ENCODE results near the gene MYL11. TPM values are rescaled to one million over a fixed set of nuclear protein-coding genes. Genes with fewer than 3 reads are reported as not detected.

Gene MYL11
- total RNA-seq, 1 experiment from 2014 or later = not detected

DNA sequence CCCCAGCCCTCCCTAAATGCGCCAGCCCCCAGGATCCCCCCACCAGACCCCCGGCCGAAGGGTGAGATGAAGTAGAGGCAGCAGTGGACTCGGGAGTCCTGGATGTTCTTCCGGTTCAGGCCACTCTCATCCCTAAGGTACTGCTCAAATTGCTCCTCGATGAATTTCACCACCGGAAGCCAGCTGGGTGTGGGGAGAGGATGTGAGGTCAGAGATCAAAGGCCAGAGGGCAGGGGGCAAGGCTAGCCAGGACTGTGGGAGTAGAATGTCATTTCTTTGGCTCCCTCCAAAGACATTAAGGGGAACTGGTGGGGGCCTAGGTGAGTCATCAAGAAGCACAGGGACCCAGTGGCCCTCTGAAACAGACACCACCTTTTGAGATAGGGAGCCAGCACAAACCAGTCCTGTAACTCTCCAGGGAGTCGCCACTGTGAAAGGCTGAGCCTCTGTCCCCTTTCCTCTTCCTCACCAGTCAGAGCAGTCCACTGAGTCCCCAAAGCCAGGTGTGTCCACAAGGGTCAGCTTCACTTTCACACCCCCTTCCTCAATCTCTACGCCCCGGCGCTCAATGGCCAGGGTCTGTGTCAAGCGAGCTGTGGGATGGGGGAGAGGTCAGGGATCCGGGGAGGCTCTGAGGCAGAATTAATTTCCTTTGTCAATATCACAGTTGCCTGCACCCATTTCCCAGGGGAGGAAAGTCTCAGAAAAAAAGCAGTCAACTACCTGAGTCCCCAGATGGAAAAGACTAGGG lies 6.9 kb downstream of the MYL11 start:
- intact Hi-C loops (cut with micrococcal nuclease; ENCODE audit: unreplicated experiment) = no loop called here
- H3K36me3 ChIP-seq (ENCODE audit: control insufficient read depth, insufficient read depth, low read length) = no peaks in the 10 kb centered on the region; the same call in 1 of the 2 replicates
- TF ChIP-seq TCF7L2 (IDR thresholded peaks at IDR 0.05; ENCODE audit: low read depth, low read length) (no peak), SIN3A (IDR thresholded peaks at IDR 0.05; ENCODE audit: borderline replicate concordance, insufficient read depth, low read depth, low read length) (no peak), POLR2AphosphoS5 (IDR thresholded peaks at IDR 0.05; ENCODE audit: low read depth, low read length) (no peak)
- TF ChIP-seq, protein P1, sequence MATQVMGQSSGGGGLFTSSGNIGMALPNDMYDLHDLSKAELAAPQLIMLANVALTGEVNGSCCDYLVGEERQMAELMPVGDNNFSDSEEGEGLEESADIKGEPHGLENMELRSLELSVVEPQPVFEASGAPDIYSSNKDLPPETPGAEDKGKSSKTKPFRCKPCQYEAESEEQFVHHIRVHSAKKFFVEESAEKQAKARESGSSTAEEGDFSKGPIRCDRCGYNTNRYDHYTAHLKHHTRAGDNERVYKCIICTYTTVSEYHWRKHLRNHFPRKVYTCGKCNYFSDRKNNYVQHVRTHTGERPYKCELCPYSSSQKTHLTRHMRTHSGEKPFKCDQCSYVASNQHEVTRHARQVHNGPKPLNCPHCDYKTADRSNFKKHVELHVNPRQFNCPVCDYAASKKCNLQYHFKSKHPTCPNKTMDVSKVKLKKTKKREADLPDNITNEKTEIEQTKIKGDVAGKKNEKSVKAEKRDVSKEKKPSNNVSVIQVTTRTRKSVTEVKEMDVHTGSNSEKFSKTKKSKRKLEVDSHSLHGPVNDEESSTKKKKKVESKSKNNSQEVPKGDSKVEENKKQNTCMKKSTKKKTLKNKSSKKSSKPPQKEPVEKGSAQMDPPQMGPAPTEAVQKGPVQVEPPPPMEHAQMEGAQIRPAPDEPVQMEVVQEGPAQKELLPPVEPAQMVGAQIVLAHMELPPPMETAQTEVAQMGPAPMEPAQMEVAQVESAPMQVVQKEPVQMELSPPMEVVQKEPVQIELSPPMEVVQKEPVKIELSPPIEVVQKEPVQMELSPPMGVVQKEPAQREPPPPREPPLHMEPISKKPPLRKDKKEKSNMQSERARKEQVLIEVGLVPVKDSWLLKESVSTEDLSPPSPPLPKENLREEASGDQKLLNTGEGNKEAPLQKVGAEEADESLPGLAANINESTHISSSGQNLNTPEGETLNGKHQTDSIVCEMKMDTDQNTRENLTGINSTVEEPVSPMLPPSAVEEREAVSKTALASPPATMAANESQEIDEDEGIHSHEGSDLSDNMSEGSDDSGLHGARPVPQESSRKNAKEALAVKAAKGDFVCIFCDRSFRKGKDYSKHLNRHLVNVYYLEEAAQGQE (IDR thresholded peaks at IDR 0.05; ENCODE audit: insufficient read depth in 1 of 2, low read depth in 2 of 2, low read length in 1 of 2) = no peak
- TF ChIP-seq, protein P2, sequence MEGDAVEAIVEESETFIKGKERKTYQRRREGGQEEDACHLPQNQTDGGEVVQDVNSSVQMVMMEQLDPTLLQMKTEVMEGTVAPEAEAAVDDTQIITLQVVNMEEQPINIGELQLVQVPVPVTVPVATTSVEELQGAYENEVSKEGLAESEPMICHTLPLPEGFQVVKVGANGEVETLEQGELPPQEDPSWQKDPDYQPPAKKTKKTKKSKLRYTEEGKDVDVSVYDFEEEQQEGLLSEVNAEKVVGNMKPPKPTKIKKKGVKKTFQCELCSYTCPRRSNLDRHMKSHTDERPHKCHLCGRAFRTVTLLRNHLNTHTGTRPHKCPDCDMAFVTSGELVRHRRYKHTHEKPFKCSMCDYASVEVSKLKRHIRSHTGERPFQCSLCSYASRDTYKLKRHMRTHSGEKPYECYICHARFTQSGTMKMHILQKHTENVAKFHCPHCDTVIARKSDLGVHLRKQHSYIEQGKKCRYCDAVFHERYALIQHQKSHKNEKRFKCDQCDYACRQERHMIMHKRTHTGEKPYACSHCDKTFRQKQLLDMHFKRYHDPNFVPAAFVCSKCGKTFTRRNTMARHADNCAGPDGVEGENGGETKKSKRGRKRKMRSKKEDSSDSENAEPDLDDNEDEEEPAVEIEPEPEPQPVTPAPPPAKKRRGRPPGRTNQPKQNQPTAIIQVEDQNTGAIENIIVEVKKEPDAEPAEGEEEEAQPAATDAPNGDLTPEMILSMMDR (IDR thresholded peaks at IDR 0.05) = no peak
- no TSS peak for BruUV-seq (replicated peaks)
- H3K27ac ChIP-seq (ENCODE audit: low read length) = no peak overlapping the region
- no peaks in the 10 kb centered on the region for H3K27me3 ChIP-seq (ENCODE audit: control insufficient read depth, insufficient read depth, low read length)
- H3K9me3 ChIP-seq (ENCODE audit: control insufficient read depth, insufficient read depth, low read depth, low read length) = no peaks in the 10 kb centered on the region
- ATAC-seq (no peak), DNase-seq (ENCODE audit: low read depth, low spot score) (no peak)
- peaks cover 7% of the 10 kb centered on the region for H3K4me1 ChIP-seq (ENCODE audit: control insufficient read depth, insufficient read depth, low read length)
- CTCF ChIA-PET = no interaction called here
- in situ Hi-C loops (cut with HindIII; ENCODE audit: low pct_unique_long_range_greater_than_20kb, low sequenced_read_pairs) = no loop called here
- POLR2A ChIA-PET = no interaction called here
- H3K4me3 ChIP-seq (ENCODE audit: low read depth in 2 of 2, low read length in 2 of 2) = no peak overlapping the region

DNA sequence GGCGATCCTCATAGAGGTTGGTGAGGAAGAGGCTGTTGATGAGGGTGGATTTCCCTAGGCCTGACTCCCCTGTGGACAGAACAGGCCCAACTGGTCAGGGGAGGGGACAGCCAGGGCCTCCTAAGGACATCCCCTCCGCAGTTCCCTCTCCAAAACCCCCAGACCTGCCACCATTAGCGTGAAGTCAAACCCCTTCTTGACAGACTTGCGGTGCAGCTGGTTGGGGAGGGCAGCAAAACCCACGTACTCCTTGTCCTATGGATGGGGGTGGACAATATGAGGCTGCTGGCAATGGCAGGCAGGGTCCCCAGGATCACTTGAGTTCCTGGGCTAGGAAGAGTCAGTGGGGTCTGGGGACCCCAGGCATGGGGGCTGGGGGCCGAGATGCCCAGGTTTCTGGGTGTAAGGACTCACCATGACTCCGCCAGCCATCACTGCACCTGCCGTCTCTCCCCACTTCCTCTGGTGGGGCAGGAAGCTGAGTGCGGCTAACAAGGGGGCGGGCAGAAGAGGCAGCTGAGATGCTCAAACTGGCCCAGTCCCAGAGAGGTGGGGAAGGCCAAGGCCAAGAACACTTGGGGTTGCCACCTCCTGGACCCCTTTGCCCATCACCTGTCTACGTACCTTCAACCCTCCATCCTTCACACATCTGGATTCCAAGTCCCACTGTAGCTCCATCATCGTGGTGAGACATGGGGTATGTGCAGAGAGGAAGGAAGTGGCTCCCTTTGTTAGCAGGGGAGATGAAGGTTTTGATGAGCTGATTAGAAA lies 7.7 kb downstream of the MYL11 start, which contains the start of gene SEPTIN1:
Gene SEPTIN1 (minus strand): TSS at position 451 of the 771 bp plus-strand sequence. CDS start 19 bp downstream, at position 432.
- ATAC-seq = no peak
- ChIA-PET POLR2A (no interaction called here), CTCF (no interaction called here)
- Histone ChIP-seq H3K4me3 (ENCODE audit: low read depth in 2 of 2, low read length in 2 of 2) (no peak within 1 kb of the TSS), H3K27ac (ENCODE audit: low read length) (no peak within 1 kb of the TSS), H3K9me3 (ENCODE audit: control insufficient read depth, insufficient read depth, low read depth, low read length) (no peaks in the 10 kb centered on the region), H3K27me3 (ENCODE audit: control insufficient read depth, insufficient read depth, low read length) (no peaks in the 10 kb centered on the region), H3K36me3 (ENCODE audit: control insufficient read depth, insufficient read depth, low read length) (no peaks in the 10 kb centered on the region; the same call in 1 of the 2 replicates), H3K4me1 (ENCODE audit: control insufficient read depth, insufficient read depth, low read length) (peaks cover 5% of the 10 kb centered on the region)
- intact Hi-C loops (cut with micrococcal nuclease; ENCODE audit: unreplicated experiment) (no loop called here), in situ Hi-C loops (cut with HindIII; ENCODE audit: low pct_unique_long_range_greater_than_20kb, low sequenced_read_pairs) (no loop called here)
- no peak for DNase-seq (ENCODE audit: low read depth, low spot score)
- no peak for TF ChIP-seq POLR2AphosphoS5 (IDR thresholded peaks at IDR 0.05; ENCODE audit: low read depth, low read length)
- TF ChIP-seq, protein P1 (IDR thresholded peaks at IDR 0.05; ENCODE audit: insufficient read depth in 1 of 2, low read depth in 2 of 2, low read length in 1 of 2) = no peak
- TF ChIP-seq SIN3A (IDR thresholded peaks at IDR 0.05; ENCODE audit: borderline replicate concordance, insufficient read depth, low read depth, low read length) = no peak
- TF ChIP-seq, protein P2 (IDR thresholded peaks at IDR 0.05) = no peak
- TF ChIP-seq TCF7L2 (IDR thresholded peaks at IDR 0.05; ENCODE audit: low read depth, low read length) = no peak
- BruUV-seq (replicated peaks) = no TSS peak
